LNCaP clone FGC (cell line): Measurements from ENCODE around the gene TAF6L.
"Not testable (repeated sequence)": the region's sequence is repeated elsewhere in the genome, so short reads cannot be mapped to it uniquely, and the experiment has no call there.

Experiments used
- DNase-seq: peaks from one replicate; pipeline ENCODE4 v3.0.0-alpha.2; 2011; ENCODE audit warnings: low read depth
- H3K4me3 ChIP-seq: 2 replicates; pipeline ENCODE4 v1.5.1; 2011; ENCODE audit warnings: mild to moderate bottlenecking, low read depth, low read length, control low read depth
- CTCF ChIP-seq: IDR thresholded peaks from 2 replicates; pipeline ENCODE4 v1.5.1; 2012; ENCODE audit warnings: mild to moderate bottlenecking; ENCODE audit not compliant: control insufficient read depth, insufficient read depth; ENCODE audit errors: extremely low read depth

TAF6L gene

GRCh38 chr11:62727165-62727871 is 43.9 kb upstream of the TAF6L start, which contains the start of gene HNRNPUL2:
Gene HNRNPUL2 (minus strand): TSS chr11:62727457. CDS start chr11:62727156, 301 bp downstream.
- TF ChIP-seq CTCF, result no peak
- peak within 1 kb of the TSS; percentile 78 for H3K4me3 ChIP-seq
- peak; percentile 96 for DNase-seq

- peak; percentile 97 for DNase-seq
- TF ChIP-seq CTCF, result no peak
- H3K4me3 ChIP-seq, result peak overlapping the region; percentile 78
Measured at GRCh38 chr11:62727872-62728170, 43.4 kb upstream of the TAF6L start.

GRCh38 chr11:62728171-62728988 is 42.8 kb upstream of the TAF6L start, which contains the start of gene TTC9C:
Gene TTC9C (plus strand): TSS chr11:62728486. CDS start chr11:62728849, 363 bp downstream.
- H3K4me3 ChIP-seq, result peak within 1 kb of the TSS; percentile 78
- no peak for TF ChIP-seq CTCF
- DNase-seq, result no peak

GRCh38 chr11:62730076-62730475 is 41.1 kb upstream of the TAF6L start:
- DNase-seq, result not testable (repeated sequence)
- peak overlapping the region; percentile 78 for H3K4me3 ChIP-seq

GRCh38 chr11:62732830-62733229 is 38.4 kb upstream of the TAF6L start:
- H3K4me3 ChIP-seq, result no peak overlapping the region
- DNase-seq, result no peak
- peak; percentile 14; the same call in 1 of the 2 replicates for TF ChIP-seq CTCF

GRCh38 chr11:62737196-62737595 is 34.0 kb upstream of the TAF6L start:
- no peak for DNase-seq
- TF ChIP-seq CTCF, result no peak
- no peak overlapping the region for H3K4me3 ChIP-seq

- TF ChIP-seq CTCF, result no peak
- no peak overlapping the region for H3K4me3 ChIP-seq
- DNase-seq, result no peak
Measured at GRCh38 chr11:62747475-62748160, 23.6 kb upstream of the TAF6L start.

- DNase-seq, H3K4me3 ChIP-seq: not testable (repeated sequence)
Measured at GRCh38 chr11:62749931-62750330, 21.3 kb upstream of the TAF6L start.
